Vagina (tissue), 2 donors: ENCODE measurements around the gene SLCO2B1. TPM values are rescaled to one million over a fixed set of nuclear protein-coding genes. Genes with fewer than 3 reads are reported as not detected.

Source experiments
- DNase-seq, 2 donors: peaks; one replicate each; pipeline ENCODE4 v3.0.0-alpha.2; 2017; ENCODE audit errors: extremely low spot score in 2 of 2
- H3K27ac ChIP-seq: fragments of 200-600 bp; sonication (generic); one replicate; pipeline ENCODE4 v1.5.1; 2019
- H3K27me3 ChIP-seq: fragments of 200-600 bp; sonication (generic); one replicate; pipeline ENCODE4 v1.5.1; 2019
- H3K36me3 ChIP-seq, 2 donors: fragments of 200-600 bp; sonication (generic); one replicate each; pipeline ENCODE4 v1.5.1; 2017 to 2019
- H3K4me1 ChIP-seq: fragments of 200-600 bp; sonication (generic); one replicate; pipeline ENCODE4 v1.5.1; 2019
- H3K4me3 ChIP-seq, 2 donors: fragments of 200-600 bp; sonication (generic); 1 replicate in 1 of 2; 2 replicates in 1 of 2; pipeline ENCODE4 v1.5.1; 2016 to 2019
- H3K9me3 ChIP-seq: fragments of 200-600 bp; sonication (generic); one replicate; pipeline ENCODE4 v1.5.1; 2019
- CTCF ChIP-seq, 3 experiments: fragments of 450-650 bp in 2 of 3; fragments of 200-600 bp in 1 of 3; sonication (generic) in 1 of 3; IDR thresholded peaks; one replicate each; pipeline ENCODE4 v1.5.1; 2017 to 2019; ENCODE audit warnings: antibody characterized with exemption in 3 of 3, mild to moderate bottlenecking in 2 of 3, moderate library complexity in 2 of 3
- POLR2A ChIP-seq, 2 donors: fragments of 450-650 bp; IDR thresholded peaks; one replicate each; pipeline ENCODE4 v1.6.1; 2017; ENCODE audit warnings: antibody characterized with exemption in 2 of 2, mild to moderate bottlenecking in 2 of 2, moderate library complexity in 2 of 2
- POLR2AphosphoS5 ChIP-seq, 2 donors: sonication (generic); formaldehyde crosslinking; IDR thresholded peaks; one replicate each; pipeline ENCODE4 v1.9.0; 2017; ENCODE audit warnings: antibody characterized with exemption in 2 of 2, mild to moderate bottlenecking in 2 of 2, low read depth in 1 of 2; ENCODE audit not compliant: insufficient read depth in 1 of 2
- intact Hi-C: fragments of 100-400 bp; cut with DNase I; formaldehyde crosslinking; loops from one replicate; pipeline ENCODE4 v1.15.1; 2023
- total RNA-seq: library from RNA; depleted of rRNA; stranded (reverse); fragments of >200 nt; gene quantifications from one replicate; pipeline ENCODE4 v1.2.3, GENCODE V29; 2016

Gene SLCO2B1
- total RNA-seq, 1 donor from 2014 or later: 55.5 TPM

DNA sequence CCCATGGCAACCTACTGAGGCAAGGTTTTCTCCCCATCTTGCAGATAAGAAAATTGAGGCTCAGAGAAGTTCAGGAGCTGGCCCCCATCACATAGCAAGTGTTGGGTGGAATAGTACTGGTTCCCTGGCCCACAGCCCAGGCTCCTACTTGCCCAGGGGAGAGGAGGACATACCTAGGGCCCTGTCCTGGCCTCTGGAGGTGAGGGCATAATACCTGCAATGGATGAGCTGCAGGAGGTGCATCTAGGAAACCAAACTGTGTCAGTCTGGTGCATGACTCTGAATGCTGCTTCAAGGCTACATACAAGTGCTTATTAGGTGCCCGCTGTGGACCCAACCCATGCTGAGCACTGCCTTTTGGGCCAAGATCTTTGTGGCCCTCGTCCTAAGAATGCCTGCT is 49.6 kb downstream of the SLCO2B1 start:
- intact Hi-C loops: loop anchor here (5.0 kb wide), 1 partner anchor 58 kb away; no protein-coding TSS in a partner anchor
- TF ChIP-seq POLR2A (IDR thresholded peaks at IDR 0.05) (no peak), POLR2AphosphoS5 (IDR thresholded peaks at IDR 0.05; ENCODE audit: insufficient read depth in 1 of 2, low read depth in 1 of 2) (no peak), CTCF (IDR thresholded peaks at IDR 0.05) (no peak)
- no peak for DNase-seq

GRCh38 chr11:75201771-75202170 is 50.9 kb downstream of the SLCO2B1 start:
- Histone ChIP-seq H3K4me3 (no peak overlapping the region), H3K27me3 (no peaks in the 10 kb centered on the region), H3K9me3 (no peaks in the 10 kb centered on the region), H3K27ac (no peak overlapping the region), H3K4me1 (no peaks in the 10 kb centered on the region), H3K36me3 (no peaks in the 10 kb centered on the region)
- no peak for DNase-seq
- intact Hi-C loops: loop anchor here (5.0 kb wide), 1 partner anchor 59 kb away; no protein-coding TSS in a partner anchor
- TF ChIP-seq POLR2A (IDR thresholded peaks at IDR 0.05): no peak
- TF ChIP-seq CTCF (IDR thresholded peaks at IDR 0.05): no peak

More for the DNA sequence above, 49.6 kb downstream of the SLCO2B1 start:
- no peak overlapping the region for H3K27ac ChIP-seq
- no peak overlapping the region for H3K4me3 ChIP-seq
- no peaks in the 10 kb centered on the region for H3K9me3 ChIP-seq
- no peaks in the 10 kb centered on the region for H3K4me1 ChIP-seq
- no peaks in the 10 kb centered on the region for H3K36me3 ChIP-seq
- no peaks in the 10 kb centered on the region for H3K27me3 ChIP-seq

DNA sequence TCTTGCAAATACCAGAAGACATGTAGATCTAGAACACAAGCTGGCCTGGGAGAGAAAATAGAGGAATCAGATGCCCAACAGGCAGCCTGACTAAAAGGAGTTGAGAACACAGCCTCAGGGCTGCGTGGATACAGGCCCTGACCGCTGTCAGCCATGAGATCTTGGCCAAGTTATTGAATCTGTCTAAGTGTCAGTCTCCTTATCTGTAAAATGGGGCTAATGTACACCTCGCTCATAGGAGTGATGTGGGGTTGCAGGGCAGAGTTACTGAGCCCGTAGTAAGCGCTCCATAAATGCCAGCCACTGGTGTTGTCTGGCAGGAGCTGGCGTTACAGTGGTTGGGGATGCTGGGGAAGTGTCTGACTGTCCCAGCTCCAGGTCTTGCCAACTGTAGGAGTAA is 51.3 kb downstream of the SLCO2B1 start:
- Histone ChIP-seq H3K27me3 (no peaks in the 10 kb centered on the region), H3K36me3 (no peaks in the 10 kb centered on the region), H3K9me3 (no peaks in the 10 kb centered on the region), H3K27ac (no peak overlapping the region), H3K4me1 (no peaks in the 10 kb centered on the region), H3K4me3 (no peak overlapping the region)
- TF ChIP-seq POLR2A (IDR thresholded peaks at IDR 0.05) (no peak), POLR2AphosphoS5 (IDR thresholded peaks at IDR 0.05; ENCODE audit: insufficient read depth in 1 of 2, low read depth in 1 of 2) (no peak), CTCF (IDR thresholded peaks at IDR 0.05) (no peak)
- DNase-seq: no peak
- intact Hi-C loops: loop anchor here (5.0 kb wide), 1 partner anchor 60 kb away; no protein-coding TSS in a partner anchor

- no peaks in the 10 kb centered on the region for H3K4me1 ChIP-seq
- no peaks in the 10 kb centered on the region for H3K27me3 ChIP-seq
- no peak overlapping the region for H3K27ac ChIP-seq
- H3K9me3 ChIP-seq: no peaks in the 10 kb centered on the region
- TF ChIP-seq CTCF (IDR thresholded peaks at IDR 0.05) (no peak), POLR2AphosphoS5 (IDR thresholded peaks at IDR 0.05; ENCODE audit: insufficient read depth in 1 of 2, low read depth in 1 of 2) (no peak), POLR2A (IDR thresholded peaks at IDR 0.05) (no peak)
- H3K36me3 ChIP-seq: no peaks in the 10 kb centered on the region
- intact Hi-C loops: loop anchor here (5.0 kb wide), 1 partner anchor 61 kb away; no protein-coding TSS in a partner anchor
- H3K4me3 ChIP-seq: no peak overlapping the region
- DNase-seq: no peak
Measured at GRCh38 chr11:75203138-75203537, 52.2 kb downstream of the SLCO2B1 start.

- Histone ChIP-seq H3K27me3 (no peaks in the 10 kb centered on the region), H3K4me3 (no peak overlapping the region), H3K4me1 (no peaks in the 10 kb centered on the region), H3K27ac (no peak overlapping the region), H3K36me3 (no peaks in the 10 kb centered on the region), H3K9me3 (no peaks in the 10 kb centered on the region)
- intact Hi-C loops: loop anchor here (5.0 kb wide), 1 partner anchor 61 kb away; no protein-coding TSS in a partner anchor
- no peak for TF ChIP-seq CTCF (IDR thresholded peaks at IDR 0.05)
- no peak for TF ChIP-seq POLR2A (IDR thresholded peaks at IDR 0.05)
- TF ChIP-seq POLR2AphosphoS5 (IDR thresholded peaks at IDR 0.05; ENCODE audit: insufficient read depth in 1 of 2, low read depth in 1 of 2): no peak
- no peak for DNase-seq
Measured at GRCh38 chr11:75203641-75204011, 52.7 kb downstream of the SLCO2B1 start.
